Endothelial cell of umbilical vein (primary cell): ENCODE data around the gene LMO7.

Experiments
- EZH2 ChIP-seq: IDR thresholded peaks from 2 replicates; pipeline ENCODE4 v1.6.1; 2012; ENCODE audit warnings: borderline replicate concordance, low read depth, mild to moderate bottlenecking, moderate library complexity, low read length, inconsistent platforms; ENCODE audit not compliant: severe bottlenecking
- MYC ChIP-seq: IDR thresholded peaks from one replicate; pipeline ENCODE4 v1.6.1; 2011; ENCODE audit warnings: mild to moderate bottlenecking, low read depth, low read length
- POLR2A ChIP-seq: IDR thresholded peaks from 2 replicates; pipeline ENCODE4 v1.6.1; 2012; ENCODE audit warnings: low read depth, mild to moderate bottlenecking, control low read depth, low read length
- TF ChIP-seq, protein P1 (sequence below), 2 donors: IDR thresholded peaks; 1 replicate in 1 of 2; 2 replicates in 1 of 2; pipeline ENCODE4 v1.5.1; 2011; ENCODE audit warnings: low read length in 2 of 2, mild to moderate bottlenecking in 2 of 2, moderate library complexity in 2 of 2, control low read depth in 1 of 2, inconsistent platforms in 1 of 2, low read depth in 1 of 2; ENCODE audit not compliant: insufficient read depth in 1 of 2; ENCODE audit errors: extremely low read depth in 1 of 2
- TF ChIP-seq, protein P2 (sequence below): IDR thresholded peaks from 2 replicates; pipeline ENCODE4 v1.6.1; 2011; ENCODE audit not compliant: insufficient read depth, insufficient read length

DNA sequence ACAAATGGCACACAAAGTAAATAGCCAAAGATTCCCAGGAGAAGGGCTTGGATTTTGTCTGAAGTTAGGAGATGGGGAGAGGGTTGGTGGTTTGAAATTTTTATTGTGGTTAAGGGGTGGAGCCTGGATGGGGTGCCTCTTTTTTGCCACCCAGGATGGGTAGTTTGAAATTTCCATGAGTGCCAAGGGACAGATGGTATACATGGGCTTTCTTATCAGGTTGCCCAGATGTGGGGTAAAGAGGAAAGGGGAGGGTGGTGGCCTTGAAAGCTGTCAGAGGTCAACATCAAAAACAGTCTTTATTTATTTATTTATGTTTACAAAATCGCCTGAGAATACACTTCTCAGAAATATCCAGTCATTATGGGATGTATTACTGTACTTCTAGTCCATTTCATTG, 46.2 kb downstream of the LMO7 start:
- TF ChIP-seq, protein P1, sequence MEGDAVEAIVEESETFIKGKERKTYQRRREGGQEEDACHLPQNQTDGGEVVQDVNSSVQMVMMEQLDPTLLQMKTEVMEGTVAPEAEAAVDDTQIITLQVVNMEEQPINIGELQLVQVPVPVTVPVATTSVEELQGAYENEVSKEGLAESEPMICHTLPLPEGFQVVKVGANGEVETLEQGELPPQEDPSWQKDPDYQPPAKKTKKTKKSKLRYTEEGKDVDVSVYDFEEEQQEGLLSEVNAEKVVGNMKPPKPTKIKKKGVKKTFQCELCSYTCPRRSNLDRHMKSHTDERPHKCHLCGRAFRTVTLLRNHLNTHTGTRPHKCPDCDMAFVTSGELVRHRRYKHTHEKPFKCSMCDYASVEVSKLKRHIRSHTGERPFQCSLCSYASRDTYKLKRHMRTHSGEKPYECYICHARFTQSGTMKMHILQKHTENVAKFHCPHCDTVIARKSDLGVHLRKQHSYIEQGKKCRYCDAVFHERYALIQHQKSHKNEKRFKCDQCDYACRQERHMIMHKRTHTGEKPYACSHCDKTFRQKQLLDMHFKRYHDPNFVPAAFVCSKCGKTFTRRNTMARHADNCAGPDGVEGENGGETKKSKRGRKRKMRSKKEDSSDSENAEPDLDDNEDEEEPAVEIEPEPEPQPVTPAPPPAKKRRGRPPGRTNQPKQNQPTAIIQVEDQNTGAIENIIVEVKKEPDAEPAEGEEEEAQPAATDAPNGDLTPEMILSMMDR (IDR thresholded peaks at IDR 0.05; ENCODE audit: extremely low read depth in 1 of 2, insufficient read depth in 1 of 2, low read depth in 1 of 2, low read length in 2 of 2) = no peak
- TF ChIP-seq POLR2A (no peak), EZH2 (no peak), MYC (no peak)
- TF ChIP-seq, protein P2, sequence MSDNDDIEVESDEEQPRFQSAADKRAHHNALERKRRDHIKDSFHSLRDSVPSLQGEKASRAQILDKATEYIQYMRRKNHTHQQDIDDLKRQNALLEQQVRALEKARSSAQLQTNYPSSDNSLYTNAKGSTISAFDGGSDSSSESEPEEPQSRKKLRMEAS = no peak
